GM12875 (cell line): ENCODE data around the gene DAAM1.

Experiments used
- H3K4me3 ChIP-seq: one replicate; pipeline ENCODE4 v1.5.1; 2011; ENCODE audit warnings: low read depth, low read length, control low read depth
- CTCF ChIP-seq: IDR thresholded peaks from 2 replicates; pipeline ENCODE4 v1.5.1; 2011; ENCODE audit warnings: low read depth, mild to moderate bottlenecking, control low read depth, inconsistent platforms, low read length, moderate library complexity, borderline replicate concordance; ENCODE audit not compliant: insufficient read depth

Gene DAAM1

GRCh38 chr14:59338761-59339160 lies 150.3 kb downstream of the DAAM1 start:
- H3K4me3 ChIP-seq = no peak overlapping the region
- TF ChIP-seq CTCF = no peak

- no peak overlapping the region for H3K4me3 ChIP-seq
- TF ChIP-seq CTCF = no peak
Observed at GRCh38 chr14:59339524-59340330, 151.3 kb downstream of the DAAM1 start.

GRCh38 chr14:59341858-59342477 lies 153.5 kb downstream of the DAAM1 start:
- no peak overlapping the region for H3K4me3 ChIP-seq
- no peak for TF ChIP-seq CTCF

GRCh38 chr14:59342516-59343484 lies 154.3 kb downstream of the DAAM1 start:
- no peak for TF ChIP-seq CTCF

GRCh38 chr14:59343585-59343984 lies 155.1 kb downstream of the DAAM1 start:
- no peak for TF ChIP-seq CTCF
- H3K4me3 ChIP-seq = no peak overlapping the region

More at GRCh38 chr14:59342516-59343484, 154.3 kb downstream of the DAAM1 start:
- no peak overlapping the region for H3K4me3 ChIP-seq

GRCh38 chr14:59344016-59344415 lies 155.5 kb downstream of the DAAM1 start:
- TF ChIP-seq CTCF = no peak
- H3K4me3 ChIP-seq = no peak overlapping the region
